ENCODE measurements around the gene PTGER1. TPM values are rescaled to one million over a fixed set of nuclear protein-coding genes. Genes with fewer than 3 reads are reported as not detected.

Gene PTGER1
- total and polyA plus RNA-seq, 2 of the 4 experiments (the other 2 are of a cell fraction) = 0.54 to 0.60 TPM

GRCh38 chr19:14494910-14495671, 19.9 kb upstream of the PTGER1 start (continued):
- no peak for TF ChIP-seq FOS (IDR thresholded peaks at IDR 0.05; ENCODE audit: low read depth, low read length)

- DNase-seq = no peak
- Histone ChIP-seq H3K4me1 (ENCODE audit: control insufficient read depth, insufficient read depth, low read length) (peaks cover 8% of the 10 kb centered on the region), H3K9me1 (ENCODE audit: insufficient read depth, low read length) (peaks cover 11% of the 10 kb centered on the region), H4K8ac (ENCODE audit: low read depth in 2 of 2, low read length in 2 of 2) (peak overlapping the region in 1 of 2 experiments; percentile 29; a peak in 1 of 4 replicates), H2AK5ac (ENCODE audit: low read depth, low read length) (no peak overlapping the region), H3K4me2 (ENCODE audit: low read depth, low read length) (peak overlapping the region; percentile 99), H4K20me1 (ENCODE audit: insufficient read depth, low read length) (peaks cover 24% of the 10 kb centered on the region), H3K9ac (ENCODE audit: low read depth, low read length) (peak overlapping the region; percentile 48; the same call in 1 of the 2 replicates), H3K9me3 (ENCODE audit: control insufficient read depth, insufficient read depth, low read length) (no peaks in the 10 kb centered on the region), H3K56ac (ENCODE audit: extremely low read depth, insufficient read depth, low read length) (no peak overlapping the region), H3K4me3 (ENCODE audit: insufficient read depth, low read depth, low read length) (peak overlapping the region; percentile 100), H4K91ac (ENCODE audit: insufficient read depth, low read depth, low read length) (no peak overlapping the region), H2BK120ac (ENCODE audit: low read depth, low read length) (0 out of 2 replicates have a peak overlapping the region, but pooled peaks have one; percentile 17), H3K79me1 (ENCODE audit: low read depth in 1 of 2, low read length in 2 of 2) (peaks cover 20 to 38% of the 10 kb centered on the region in 2 experiments), H3K18ac (ENCODE audit: low read depth, low read length) (no peak overlapping the region), H2BK20ac (ENCODE audit: low read depth, low read length) (no peak overlapping the region), H3K4ac (ENCODE audit: low read depth, low read length) (peak overlapping the region; percentile 25; the same call in 1 of the 2 replicates), H4K5ac (ENCODE audit: low read depth, low read length) (no peak overlapping the region), H3K27ac (ENCODE audit: insufficient read depth, low read length) (peak overlapping the region; percentile 19; the same call in 1 of the 2 replicates), H3K27me3 (ENCODE audit: control insufficient read depth, insufficient read depth, low read length) (no peaks in the 10 kb centered on the region), H3K23ac (ENCODE audit: low read depth, low read length) (peak overlapping the region; percentile 92), H2BK5ac (ENCODE audit: low read depth, low read length, poor library complexity, severe bottlenecking) (no peak overlapping the region), H2AK9ac (replicated peaks; ENCODE audit: low read depth, low read length, poor library complexity) (peak overlapping the region; percentile 99), H3K36me3 (ENCODE audit: control insufficient read depth, insufficient read depth, low read length) (peaks cover 13% of the 10 kb centered on the region), H2BK15ac (ENCODE audit: low read depth, low read length) (no peak overlapping the region), H3K14ac (replicated peaks; ENCODE audit: low read depth, low read length) (peak overlapping the region; percentile 48; the same call in 1 of the 2 replicates), H2AFZ (replicated peaks; ENCODE audit: low read length, poor library complexity) (no peak overlapping the region)
- WGBS, 2 experiments (ENCODE audit: extremely low coverage in 2 of 2, insufficient read length in 1 of 2) = no CpG with 5 or more reads among the region's 4 CpGs
- in situ Hi-C loops (cut with MboI; ENCODE audit: low sequenced_read_pairs) (no loop called here), dilution Hi-C loops (cut with HindIII; ENCODE audit: low sequenced_read_pairs, unreplicated experiment) (no loop called here), intact Hi-C loops (cut with micrococcal nuclease) (no loop called here)
- CTCF ChIA-PET = no interaction called here
- POLR2A ChIA-PET (ENCODE audit: unreplicated experiment) = no interaction called here
- no TSS peak for BruUV-seq (replicated peaks)
- no peak for ATAC-seq (ENCODE audit: low read depth)
- no peak for TF ChIP-seq USF2 (IDR thresholded peaks at IDR 0.05; ENCODE audit: low read depth, low read length)
- TF ChIP-seq RAD21 (IDR thresholded peaks at IDR 0.05; ENCODE audit: low read length) = no peak
- no peak for TF ChIP-seq MAZ (IDR thresholded peaks at IDR 0.05; ENCODE audit: borderline replicate concordance, low read depth, low read length)
- TF ChIP-seq MAFK (IDR thresholded peaks at IDR 0.05; ENCODE audit: low read depth, low read length) = no peak
Measured at GRCh38 chr19:14494411-14494810, 19.3 kb upstream of the PTGER1 start.
